PC-9 (cell line): ENCODE data around the gene GLI1. TPM values are rescaled to one million over a fixed set of nuclear protein-coding genes. Genes with fewer than 3 reads are reported as not detected.

Source experiments
- BruUV-seq: library from RNA; stranded (reverse); fragments of 400-500 nt; replicated peaks from 2 replicates; lab custom pipeline; 2021; lab: Mats Ljungman, UMichigan
- CTCF ChIA-PET: fragments of 300-600 bp; sonication (Branson Sonifier 250); formaldehyde crosslinking; loops from one replicate; lab custom pipeline; 2022; ENCODE audit warnings: antibody characterized with exemption; lab: Charles Lee
- POLR2A ChIA-PET: fragments of 300-600 bp; sonication (Branson Sonifier 250); formaldehyde crosslinking; loops from one replicate; lab custom pipeline; 2022; ENCODE audit warnings: antibody characterized with exemption; ENCODE audit not compliant: unreplicated experiment; lab: Charles Lee
- DNase-seq, 2 experiments: peaks; one replicate each; pipeline versions ENCODE4 v3.0.0 to v3.0.0-alpha.2; 2015 to 2022; ENCODE audit warnings: mixed read lengths in 1 of 2
- H2AFZ ChIP-seq: fragments of 200-600 bp; sonication (generic); 2 replicates; pipeline ENCODE4 v1.8.1; 2017; ENCODE audit warnings: antibody characterized with exemption
- H3F3A ChIP-seq: fragments of 200-600 bp; sonication (generic); 2 replicates; pipeline ENCODE4 v1.8.1; 2017; ENCODE audit warnings: antibody characterized with exemption, mild to moderate bottlenecking, low read depth; ENCODE audit not compliant: insufficient read depth
- H3K27ac ChIP-seq: fragments of 200-600 bp; sonication (generic); 2 replicates; pipeline ENCODE4 v1.6.1; 2016; ENCODE audit warnings: mixed run types
- H3K27me3 ChIP-seq: fragments of 200-600 bp; sonication (generic); 2 replicates; pipeline ENCODE4 v1.6.1; 2016; ENCODE audit warnings: low read depth, mixed run types; ENCODE audit not compliant: insufficient read depth
- H3K36me3 ChIP-seq: fragments of 200-600 bp; sonication (generic); 2 replicates; pipeline ENCODE4 v1.6.1; 2016; ENCODE audit warnings: low read depth, mixed run types
- H3K4me1 ChIP-seq: fragments of 200-600 bp; sonication (generic); replicated peaks from 2 replicates; pipeline ENCODE4 v1.6.1; 2016; ENCODE audit warnings: mixed run types; ENCODE audit not compliant: insufficient read depth
- H3K4me2 ChIP-seq: fragments of 200-600 bp; sonication (generic); 2 replicates; pipeline ENCODE4 v1.6.1; 2017; ENCODE audit warnings: mixed run types
- H3K4me3 ChIP-seq: fragments of 200-600 bp; sonication (generic); 2 replicates; pipeline ENCODE4 v1.6.1; 2016; ENCODE audit warnings: mixed run types
- H3K79me2 ChIP-seq: fragments of 200-600 bp; sonication (generic); 2 replicates; pipeline ENCODE4 v1.6.1; 2017; ENCODE audit warnings: low read depth, mixed run types
- H3K9me2 ChIP-seq: fragments of 200-600 bp; sonication (generic); 2 replicates; pipeline ENCODE4 v1.8.1; 2017; ENCODE audit warnings: mild to moderate bottlenecking; ENCODE audit not compliant: insufficient read depth
- H3K9me3 ChIP-seq: fragments of 200-600 bp; sonication (generic); 2 replicates; pipeline ENCODE4 v1.8.1; 2016; ENCODE audit warnings: low read depth; ENCODE audit not compliant: insufficient read depth
- H4K20me1 ChIP-seq: fragments of 200-600 bp; sonication (generic); 2 replicates; pipeline ENCODE4 v1.8.1; 2017; ENCODE audit not compliant: insufficient read depth
- CTCF ChIP-seq: fragments of 200-600 bp; sonication (generic); conservative IDR thresholded peaks from 2 replicates; pipeline ENCODE4 v1.6.1; 2017; ENCODE audit warnings: mixed run types, antibody characterized with exemption, mild to moderate bottlenecking, moderate library complexity
- EZH2 ChIP-seq: fragments of 200-600 bp; sonication (generic); IDR thresholded peaks from 2 replicates; pipeline ENCODE4 v1.8.0; 2017; ENCODE audit warnings: antibody characterized with exemption, low read depth
- intact Hi-C: fragments of 100-400 bp; cut with micrococcal nuclease; formaldehyde crosslinking; loops from one replicate; pipeline ENCODE4 v1.10.0; 2022; ENCODE audit not compliant: unreplicated experiment
- total RNA-seq: library from RNA; stranded (reverse); gene quantifications from 2 replicates; pipeline ENCODE4 v1.2.3, GENCODE V29; 2021

Gene GLI1
- total RNA-seq, 1 experiment from 2014 or later: not detected

GRCh38 chr12:57496822-57497221 is 37.2 kb downstream of the GLI1 start:
- CTCF ChIA-PET: no interaction called here
- intact Hi-C loops: no loop called here
- H4K20me1 ChIP-seq: peaks cover 63% of the 10 kb centered on the region
- H3K27ac ChIP-seq: no peak overlapping the region
- H3K4me1 ChIP-seq: no peaks in the 10 kb centered on the region
- H3K9me3 ChIP-seq: no peaks in the 10 kb centered on the region
- H2AFZ ChIP-seq: no peak overlapping the region
- no peak for TF ChIP-seq CTCF
- no peak for TF ChIP-seq EZH2
- POLR2A ChIA-PET: interaction anchor here (0.7 kb wide), 1 partner anchor 21 kb away, joined by 4 read pairs; no protein-coding TSS in a partner anchor
- H3K79me2 ChIP-seq: peaks cover 8% of the 10 kb centered on the region; the same call in 1 of the 2 replicates
- peaks cover 43% of the 10 kb centered on the region for H3K36me3 ChIP-seq
- no peak for DNase-seq
- H3K4me3 ChIP-seq: no peak overlapping the region
- no peaks in the 10 kb centered on the region for H3K27me3 ChIP-seq
- no peak overlapping the region for H3K4me2 ChIP-seq
- no TSS peak for BruUV-seq
- no peaks in the 10 kb centered on the region for H3K9me2 ChIP-seq
- peaks cover 17% of the 10 kb centered on the region; the same call in 1 of the 2 replicates for H3F3A ChIP-seq

- DNase-seq: no peak
- no peaks in the 10 kb centered on the region for H3K9me2 ChIP-seq
- peaks cover 14% of the 10 kb centered on the region; the same call in 1 of the 2 replicates for H3F3A ChIP-seq
- ChIA-PET POLR2A (interaction anchor here (0.7 kb wide), 1 partner anchor 20 kb away, joined by 4 read pairs; no protein-coding TSS in a partner anchor), CTCF (interaction anchor here (0.6 kb wide), 1 partner anchor 26 kb away, joined by 4 read pairs; no protein-coding TSS in a partner anchor)
- BruUV-seq: no TSS peak
- TF ChIP-seq CTCF (no peak), EZH2 (no peak)
- H3K36me3 ChIP-seq: peaks cover 44% of the 10 kb centered on the region
- H3K4me3 ChIP-seq: no peak overlapping the region
- intact Hi-C loops: no loop called here
- peaks cover 63% of the 10 kb centered on the region for H4K20me1 ChIP-seq
- H3K4me2 ChIP-seq: no peak overlapping the region
- H3K27me3 ChIP-seq: no peaks in the 10 kb centered on the region
- H3K4me1 ChIP-seq: no peaks in the 10 kb centered on the region
- no peak overlapping the region for H2AFZ ChIP-seq
- no peak overlapping the region for H3K27ac ChIP-seq
- H3K9me3 ChIP-seq: no peaks in the 10 kb centered on the region
- H3K79me2 ChIP-seq: 0 out of 2 replicates have a peak, but pooled peaks cover 8% of the 10 kb centered on the region
Observed at GRCh38 chr12:57497223-57498131, 37.9 kb downstream of the GLI1 start.

GRCh38 chr12:57498132-57498502 is 38.5 kb downstream of the GLI1 start:
- ChIA-PET CTCF (interaction anchor here (0.6 kb wide), 1 partner anchor 27 kb away, joined by 4 read pairs; no protein-coding TSS in a partner anchor), POLR2A (no interaction called here)
- no peaks in the 10 kb centered on the region for H3K27me3 ChIP-seq
- no peaks in the 10 kb centered on the region for H3K9me2 ChIP-seq
- peaks cover 9% of the 10 kb centered on the region; the same call in 1 of the 2 replicates for H3F3A ChIP-seq
- no peak overlapping the region for H3K4me3 ChIP-seq
- H3K9me3 ChIP-seq: no peaks in the 10 kb centered on the region
- TF ChIP-seq EZH2 (no peak), CTCF (no peak)
- H3K4me1 ChIP-seq: no peaks in the 10 kb centered on the region
- H3K27ac ChIP-seq: no peak overlapping the region
- no TSS peak for BruUV-seq
- H3K4me2 ChIP-seq: no peak overlapping the region
- H2AFZ ChIP-seq: no peak overlapping the region
- intact Hi-C loops: no loop called here
- peaks cover 57% of the 10 kb centered on the region for H4K20me1 ChIP-seq
- peaks cover 44% of the 10 kb centered on the region for H3K36me3 ChIP-seq
- no peak for DNase-seq
- H3K79me2 ChIP-seq: 0 out of 2 replicates have a peak, but pooled peaks cover 4% of the 10 kb centered on the region
